Measurements from ENCODE around the gene TAF1.

DNA sequence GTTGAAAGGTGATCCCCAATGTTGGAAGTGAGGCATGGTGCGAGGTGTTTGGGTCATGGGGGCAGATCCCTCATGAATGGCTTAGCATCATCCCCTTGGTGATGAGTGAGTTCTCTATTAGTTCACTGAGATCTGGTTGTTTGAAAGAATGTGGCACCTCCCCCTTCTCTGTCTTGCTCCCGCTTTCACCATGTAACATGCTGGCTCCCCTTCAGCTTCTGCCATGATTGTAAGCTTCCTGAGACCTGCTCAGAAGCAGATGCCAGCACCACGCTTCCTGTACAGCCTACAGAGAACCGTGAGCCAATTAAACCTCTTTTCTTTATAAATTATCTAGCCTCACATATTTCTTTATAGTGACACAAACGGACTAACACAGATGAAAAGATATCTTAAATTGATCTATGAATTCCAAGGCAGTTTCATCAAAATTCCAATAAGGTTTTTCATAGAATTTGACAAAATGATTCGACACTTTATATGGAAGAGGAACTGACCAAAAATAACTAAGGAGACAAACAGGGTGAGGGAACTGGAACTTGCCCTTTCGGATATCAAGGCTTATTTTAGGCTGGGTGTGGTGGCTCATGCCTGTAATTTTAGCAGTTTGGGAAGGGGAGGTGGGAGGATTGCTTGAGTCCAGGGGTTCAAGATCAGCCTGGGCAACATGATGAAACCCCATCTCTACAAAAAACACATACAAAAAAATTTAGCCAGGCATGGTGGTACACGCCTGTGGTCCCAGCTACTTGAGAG is 109.8 kb downstream of the TAF1 start:
- TF ChIP-seq YY1 (IDR thresholded peaks at IDR 0.05; ENCODE audit: low read depth) (no peak), SIN3A (IDR thresholded peaks at IDR 0.05; ENCODE audit: borderline replicate concordance, low read depth, low read length) (no peak), RAD21 (IDR thresholded peaks at IDR 0.05; ENCODE audit: low read length) (no peak), RCOR1 (IDR thresholded peaks at IDR 0.05; ENCODE audit: low read length) (no peak), EZH2phosphoT487 (IDR thresholded peaks at IDR 0.05; ENCODE audit: borderline replicate concordance, low read depth) (no peak), ELF1 (IDR thresholded peaks at IDR 0.05) (no peak), GABPA (IDR thresholded peaks at IDR 0.05; ENCODE audit: low read depth) (no peak)
- TF ChIP-seq, protein P1, sequence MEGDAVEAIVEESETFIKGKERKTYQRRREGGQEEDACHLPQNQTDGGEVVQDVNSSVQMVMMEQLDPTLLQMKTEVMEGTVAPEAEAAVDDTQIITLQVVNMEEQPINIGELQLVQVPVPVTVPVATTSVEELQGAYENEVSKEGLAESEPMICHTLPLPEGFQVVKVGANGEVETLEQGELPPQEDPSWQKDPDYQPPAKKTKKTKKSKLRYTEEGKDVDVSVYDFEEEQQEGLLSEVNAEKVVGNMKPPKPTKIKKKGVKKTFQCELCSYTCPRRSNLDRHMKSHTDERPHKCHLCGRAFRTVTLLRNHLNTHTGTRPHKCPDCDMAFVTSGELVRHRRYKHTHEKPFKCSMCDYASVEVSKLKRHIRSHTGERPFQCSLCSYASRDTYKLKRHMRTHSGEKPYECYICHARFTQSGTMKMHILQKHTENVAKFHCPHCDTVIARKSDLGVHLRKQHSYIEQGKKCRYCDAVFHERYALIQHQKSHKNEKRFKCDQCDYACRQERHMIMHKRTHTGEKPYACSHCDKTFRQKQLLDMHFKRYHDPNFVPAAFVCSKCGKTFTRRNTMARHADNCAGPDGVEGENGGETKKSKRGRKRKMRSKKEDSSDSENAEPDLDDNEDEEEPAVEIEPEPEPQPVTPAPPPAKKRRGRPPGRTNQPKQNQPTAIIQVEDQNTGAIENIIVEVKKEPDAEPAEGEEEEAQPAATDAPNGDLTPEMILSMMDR (IDR thresholded peaks at IDR 0.05): no peak
